T-helper 1 cell treated with Interleukin-12 subunit alpha and Interleukin-12 subunit beta and Interleukin-4 antibody, amounts not matched to agents 30 μg/mL and 1 μg/mL, for 36 hours (primary cell): ENCODE measurements around the gene MT2A.

ENCODE experiments used
- H3K27ac Mint-ChIP-seq: one replicate; pipeline ENCODE4 v1.8.0; 2021; ENCODE audit warnings: mild to moderate bottlenecking, mixed read lengths
- H3K27me3 Mint-ChIP-seq: one replicate; pipeline ENCODE4 v1.8.0; 2021; ENCODE audit warnings: low read depth, mixed read lengths
- H3K36me3 Mint-ChIP-seq: one replicate; pipeline ENCODE4 v1.8.0; 2021; ENCODE audit warnings: low read depth, mixed read lengths
- H3K4me1 Mint-ChIP-seq: one replicate; pipeline ENCODE4 v1.8.0; 2021; ENCODE audit warnings: low read depth, mixed read lengths
- H3K4me3 Mint-ChIP-seq: one replicate; pipeline ENCODE4 v1.8.0; 2021; ENCODE audit warnings: mild to moderate bottlenecking, moderate library complexity, mixed read lengths
- H3K9me3 Mint-ChIP-seq: one replicate; pipeline ENCODE4 v1.8.0; 2021; ENCODE audit warnings: mixed read lengths

MT2A gene

GRCh38 chr16:56649820-56650219 is 41.4 kb downstream of the MT2A start:
- H3K27me3 Mint-ChIP-seq: peaks cover 59% of the 10 kb centered on the region
- H3K4me3 Mint-ChIP-seq: no peak overlapping the region
- no peak overlapping the region for H3K27ac Mint-ChIP-seq
- H3K4me1 Mint-ChIP-seq: no peaks in the 10 kb centered on the region
- no peaks in the 10 kb centered on the region for H3K9me3 Mint-ChIP-seq
- H3K36me3 Mint-ChIP-seq: no peaks in the 10 kb centered on the region

GRCh38 chr16:56651586-56651985 is 43.2 kb downstream of the MT2A start, which contains the start of gene MT1B:
Gene MT1B, plus strand, starts transcription at chr16:56651886. Its CDS starts 68 bp downstream, at chr16:56651954.
- Mint-ChIP-seq H3K27me3 (peaks cover 46% of the 10 kb centered on the region), H3K36me3 (no peaks in the 10 kb centered on the region), H3K27ac (no peak within 1 kb of the TSS), H3K4me1 (no peaks in the 10 kb centered on the region), H3K9me3 (no peaks in the 10 kb centered on the region), H3K4me3 (no peak within 1 kb of the TSS)

GRCh38 chr16:56652600-56652999 is 44.2 kb downstream of the MT2A start:
- Mint-ChIP-seq H3K4me1 (peaks cover 4% of the 10 kb centered on the region), H3K4me3 (no peak overlapping the region), H3K36me3 (peaks cover 1% of the 10 kb centered on the region), H3K27ac (no peak overlapping the region), H3K27me3 (peaks cover 38% of the 10 kb centered on the region), H3K9me3 (no peaks in the 10 kb centered on the region)

- H3K4me3 Mint-ChIP-seq: no peak overlapping the region
- peaks cover 1% of the 10 kb centered on the region for H3K36me3 Mint-ChIP-seq
- H3K27me3 Mint-ChIP-seq: peaks cover 34% of the 10 kb centered on the region
- no peak overlapping the region for H3K27ac Mint-ChIP-seq
- no peaks in the 10 kb centered on the region for H3K9me3 Mint-ChIP-seq
- H3K4me1 Mint-ChIP-seq: peaks cover 8% of the 10 kb centered on the region
Observed at GRCh38 chr16:56653218-56653617, 44.8 kb downstream of the MT2A start.

- peak within 1 kb of the TSS; percentile 95 for H3K4me3 Mint-ChIP-seq
- H3K27ac Mint-ChIP-seq: peak within 1 kb of the TSS; percentile 88
- peaks cover 18% of the 10 kb centered on the region for H3K4me1 Mint-ChIP-seq
- H3K9me3 Mint-ChIP-seq: no peaks in the 10 kb centered on the region
- peaks cover 6% of the 10 kb centered on the region for H3K36me3 Mint-ChIP-seq
- H3K27me3 Mint-ChIP-seq: peaks cover 28% of the 10 kb centered on the region
Observed at GRCh38 chr16:56657555-56658326, 49.4 kb downstream of the MT2A start, which contains the start of gene MT1F. Gene MT1F, plus strand, starts transcription at chr16:56657959. Its CDS starts 100 bp downstream, at chr16:56658059.

- Mint-ChIP-seq H3K27ac (peak overlapping the region; percentile 88), H3K4me1 (peaks cover 22% of the 10 kb centered on the region), H3K9me3 (no peaks in the 10 kb centered on the region), H3K27me3 (peaks cover 26% of the 10 kb centered on the region), H3K4me3 (peak overlapping the region; percentile 95), H3K36me3 (peaks cover 7% of the 10 kb centered on the region)
Observed at GRCh38 chr16:56658327-56658875, 50.0 kb downstream of the MT2A start.
